ENCODE data around the gene MYO3B. TPM values are rescaled to one million over a fixed set of nuclear protein-coding genes. Genes with fewer than 3 reads are reported as not detected.
"Not testable (repeated sequence)": the region's sequence is repeated elsewhere in the genome, so short reads cannot be mapped to it uniquely, and the experiment has no call there.

The MYO3B gene
- total RNA-seq, 4 donors from 2014 or later: not detected

DNA sequence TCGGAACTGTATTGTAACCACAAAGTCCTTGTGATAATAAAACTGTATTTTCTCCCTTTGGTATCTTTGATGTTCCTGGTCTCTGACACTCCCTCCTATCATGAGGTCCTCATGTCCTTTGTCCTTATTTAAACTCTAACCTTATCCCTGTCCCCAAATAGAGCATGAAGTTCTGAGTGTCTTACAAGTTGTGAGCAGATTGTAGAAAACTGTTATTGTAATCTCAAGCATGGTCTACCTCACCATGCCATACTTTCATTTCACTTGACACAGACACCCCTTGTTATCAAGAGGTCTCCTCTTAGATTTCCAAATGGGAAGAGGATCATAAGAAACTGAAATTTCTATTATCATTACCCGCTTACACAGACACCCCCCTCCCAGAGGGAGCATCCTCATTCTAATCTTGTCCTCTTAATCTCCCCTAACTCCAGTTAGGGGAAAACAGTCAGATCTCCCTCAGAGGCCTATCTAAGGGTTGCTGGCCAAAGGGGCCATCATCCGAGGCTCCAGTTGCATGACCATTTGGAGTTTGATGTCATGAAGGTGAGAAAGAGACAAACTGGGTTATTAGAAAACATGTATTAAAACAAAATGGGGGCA, 29.0 kb downstream of the MYO3B start:
- DNase-seq (ENCODE audit: low spot score): no peak
- ATAC-seq (ENCODE audit: low FRiP score): no peak
- TF ChIP-seq, protein P1, sequence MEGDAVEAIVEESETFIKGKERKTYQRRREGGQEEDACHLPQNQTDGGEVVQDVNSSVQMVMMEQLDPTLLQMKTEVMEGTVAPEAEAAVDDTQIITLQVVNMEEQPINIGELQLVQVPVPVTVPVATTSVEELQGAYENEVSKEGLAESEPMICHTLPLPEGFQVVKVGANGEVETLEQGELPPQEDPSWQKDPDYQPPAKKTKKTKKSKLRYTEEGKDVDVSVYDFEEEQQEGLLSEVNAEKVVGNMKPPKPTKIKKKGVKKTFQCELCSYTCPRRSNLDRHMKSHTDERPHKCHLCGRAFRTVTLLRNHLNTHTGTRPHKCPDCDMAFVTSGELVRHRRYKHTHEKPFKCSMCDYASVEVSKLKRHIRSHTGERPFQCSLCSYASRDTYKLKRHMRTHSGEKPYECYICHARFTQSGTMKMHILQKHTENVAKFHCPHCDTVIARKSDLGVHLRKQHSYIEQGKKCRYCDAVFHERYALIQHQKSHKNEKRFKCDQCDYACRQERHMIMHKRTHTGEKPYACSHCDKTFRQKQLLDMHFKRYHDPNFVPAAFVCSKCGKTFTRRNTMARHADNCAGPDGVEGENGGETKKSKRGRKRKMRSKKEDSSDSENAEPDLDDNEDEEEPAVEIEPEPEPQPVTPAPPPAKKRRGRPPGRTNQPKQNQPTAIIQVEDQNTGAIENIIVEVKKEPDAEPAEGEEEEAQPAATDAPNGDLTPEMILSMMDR (IDR thresholded peaks at IDR 0.05): no peak

DNA sequence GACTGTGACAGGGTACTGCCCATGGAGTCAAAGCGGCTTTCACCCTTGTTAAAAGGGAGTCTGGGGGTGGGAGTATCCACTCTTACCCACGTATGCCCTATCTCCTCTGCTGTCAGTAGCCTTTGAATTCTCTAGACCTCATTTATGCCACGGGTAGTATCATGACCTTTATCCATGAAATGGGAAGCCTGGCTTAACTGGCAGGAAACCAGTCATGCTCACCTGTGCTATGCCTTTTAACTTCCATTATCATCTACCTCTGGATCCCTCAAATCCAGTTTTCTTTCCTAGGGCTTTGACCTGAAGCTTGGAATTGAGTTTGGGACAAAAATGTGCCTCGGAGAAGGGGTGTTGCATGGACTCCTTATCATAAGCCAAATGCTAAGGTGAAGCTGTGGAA, 30.0 kb downstream of the MYO3B start:
- no peak for ATAC-seq (ENCODE audit: low FRiP score)

DNA sequence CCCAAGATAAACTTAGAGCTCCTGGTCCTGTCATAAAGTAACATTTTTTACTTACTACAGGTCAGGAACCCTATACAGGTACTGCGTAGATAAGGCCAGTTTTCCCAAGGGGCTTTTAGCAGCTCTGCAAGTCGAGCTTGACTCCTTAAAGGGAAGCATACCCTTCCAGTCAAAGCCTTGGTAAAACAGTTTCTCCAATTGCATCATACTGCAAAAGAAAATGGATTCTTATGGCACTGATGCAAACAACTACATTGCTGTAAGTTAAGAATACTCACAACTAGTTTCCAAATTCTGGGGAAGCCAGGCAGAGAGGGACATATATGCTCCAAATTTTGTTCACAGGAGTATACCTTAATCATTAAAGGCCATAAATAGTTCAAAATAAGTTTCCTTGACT, 31.0 kb downstream of the MYO3B start:
- DNase-seq (ENCODE audit: low spot score) (no peak), ATAC-seq (ENCODE audit: low FRiP score) (no peak)
- TF ChIP-seq, protein P1 (IDR thresholded peaks at IDR 0.05): no peak

More for the DNA sequence above, 30.0 kb downstream of the MYO3B start:
- TF ChIP-seq, protein P1 (IDR thresholded peaks at IDR 0.05): no peak
- no peak for DNase-seq (ENCODE audit: low spot score)

DNA sequence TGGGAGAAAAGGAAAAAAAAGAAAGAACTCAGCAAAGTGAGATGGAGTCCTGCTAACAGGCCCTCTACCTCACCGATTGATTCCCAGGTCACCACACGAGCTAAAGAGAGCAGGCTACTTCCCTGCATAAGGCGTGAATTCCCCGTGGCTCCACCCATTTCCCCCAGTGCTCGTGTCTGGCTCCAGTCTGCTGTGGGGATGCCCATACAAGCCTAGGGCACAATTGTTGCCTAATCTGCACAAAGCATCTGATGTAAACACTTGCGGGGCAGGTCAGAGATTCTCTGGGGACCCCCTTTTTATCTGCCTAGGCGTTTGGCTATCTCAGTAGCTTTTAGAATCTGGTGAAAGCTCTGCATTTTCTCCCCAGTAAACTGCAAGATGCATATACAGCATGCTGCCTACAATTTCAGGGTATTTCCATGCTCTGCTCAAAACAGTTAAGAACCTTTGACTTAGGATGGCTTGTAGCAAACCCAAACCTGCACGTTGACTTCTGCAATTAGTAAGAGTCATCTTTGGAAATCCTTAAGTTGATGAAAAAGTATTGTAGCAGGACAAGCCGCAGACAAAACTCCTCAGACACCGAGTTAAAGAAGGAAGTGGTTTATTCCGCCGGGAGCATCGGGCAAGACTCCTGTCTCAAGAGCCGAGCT, 34.8 kb downstream of the MYO3B start:
- DNase-seq (ENCODE audit: low spot score) (no peak), ATAC-seq (ENCODE audit: low FRiP score) (no peak)
- TF ChIP-seq, protein P1 (IDR thresholded peaks at IDR 0.05): no peak

DNA sequence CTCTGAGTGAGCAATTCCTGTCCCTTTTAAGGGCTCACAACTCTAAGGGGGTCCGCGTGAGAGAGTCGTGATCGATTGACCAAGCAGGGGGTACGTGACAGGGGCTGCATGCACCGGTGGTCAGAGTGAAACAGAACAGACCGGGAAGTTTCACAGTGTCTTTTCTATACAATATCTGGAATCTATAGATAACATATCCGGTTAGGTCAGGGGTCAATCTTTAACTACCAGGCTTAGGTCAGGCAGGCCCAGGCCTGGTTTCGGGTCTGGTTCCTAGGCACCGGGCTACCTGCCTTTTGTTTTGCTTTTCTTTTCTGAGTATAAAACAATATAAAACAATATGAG, 35.3 kb downstream of the MYO3B start:
- ATAC-seq (ENCODE audit: low FRiP score): not testable (repeated sequence)

DNA sequence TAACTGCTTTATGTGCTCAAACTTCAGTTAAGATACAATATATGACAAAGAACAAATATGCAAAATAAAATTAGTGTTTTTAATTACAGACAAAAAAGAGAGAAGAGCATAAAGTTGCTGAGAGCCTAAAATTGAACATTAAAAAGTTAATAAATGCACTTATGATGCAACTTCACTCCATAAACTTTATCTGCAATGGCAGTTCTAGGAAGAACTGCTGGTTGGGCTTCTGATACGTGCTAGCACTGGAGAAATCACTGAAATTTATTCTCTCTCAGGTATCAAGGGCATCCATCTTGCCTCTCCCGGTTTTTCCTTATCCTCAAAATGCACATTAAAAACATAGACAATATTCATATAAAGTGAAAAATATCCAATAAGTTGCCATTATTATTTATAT, 35.7 kb downstream of the MYO3B start:
- TF ChIP-seq, protein P1 (IDR thresholded peaks at IDR 0.05): no peak
- ATAC-seq (ENCODE audit: low FRiP score) (no peak), DNase-seq (ENCODE audit: low spot score) (no peak)

More for the DNA sequence above, 35.3 kb downstream of the MYO3B start:
- DNase-seq (ENCODE audit: low spot score): not testable (repeated sequence)

DNA sequence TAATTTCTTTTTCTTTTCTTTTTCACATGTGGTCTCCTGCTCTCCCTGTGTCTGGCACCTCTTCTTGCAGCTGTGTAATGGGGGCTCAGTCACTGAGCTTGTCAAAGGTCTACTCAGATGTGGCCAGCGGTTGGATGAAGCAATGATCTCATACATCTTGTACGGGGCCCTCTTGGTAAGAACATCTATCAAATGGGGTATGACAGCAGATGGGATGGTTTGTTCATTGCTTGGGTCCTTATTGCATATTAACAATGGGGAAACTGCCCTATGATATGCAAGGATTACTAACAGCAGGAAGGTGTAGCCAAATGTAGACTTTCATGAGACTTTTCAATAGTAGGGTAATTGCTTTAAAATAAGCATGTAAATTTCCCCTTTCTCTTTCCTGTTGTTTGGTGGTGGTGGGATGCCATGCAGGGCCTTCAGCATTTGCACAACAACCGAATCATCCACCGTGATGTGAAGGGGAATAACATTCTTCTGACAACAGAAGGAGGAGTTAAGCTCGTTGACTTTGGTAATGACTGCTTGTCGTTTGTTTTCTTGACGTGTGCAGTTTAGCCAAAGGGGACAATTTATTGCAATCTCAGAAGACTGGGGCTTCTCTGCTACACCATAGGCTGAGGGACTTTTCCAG, 36.5 kb downstream of the MYO3B start:
- no peak for DNase-seq (ENCODE audit: low spot score)
- no peak for ATAC-seq (ENCODE audit: low FRiP score)
- TF ChIP-seq, protein P1 (IDR thresholded peaks at IDR 0.05): no peak
